Right forelimb (tissue), 1 donor: ENCODE results near the gene PSD4.

Experiments used
- DNase-seq: peaks from one replicate; pipeline ENCODE4 v3.0.0-alpha.2; 2018

Gene PSD4

GRCh38 chr2:113169002-113169530 is 4.7 kb upstream of the PSD4 start:
- DNase-seq, result no peak

GRCh38 chr2:113169586-113169985 is 4.2 kb upstream of the PSD4 start:
- no peak for DNase-seq

- no peak for DNase-seq
Measured at GRCh38 chr2:113171334-113172075, 2.3 kb upstream of the PSD4 start.

- DNase-seq, result no peak
Measured at GRCh38 chr2:113172721-113173541, 840 bp upstream of the PSD4 start.

GRCh38 chr2:113174376-113174750 is 592 bp downstream of the PSD4 start:
- DNase-seq, result no peak

GRCh38 chr2:113175042-113175628 is 1.4 kb downstream of the PSD4 start:
- no peak for DNase-seq

- DNase-seq, result no peak
Measured at GRCh38 chr2:113175736-113176695, 2.2 kb downstream of the PSD4 start.

- DNase-seq, result no peak
Measured at GRCh38 chr2:113176696-113177355, 3.1 kb downstream of the PSD4 start.

- no peak for DNase-seq
Measured at GRCh38 chr2:113178069-113178746, 4.4 kb downstream of the PSD4 start.

GRCh38 chr2:113178891-113179290 is 5.1 kb downstream of the PSD4 start:
- no peak for DNase-seq

- DNase-seq, result no peak
Measured at GRCh38 chr2:113179446-113180045, 5.8 kb downstream of the PSD4 start.

GRCh38 chr2:113180131-113180946 is 6.6 kb downstream of the PSD4 start:
- no peak for DNase-seq

GRCh38 chr2:113181258-113182051 is 7.7 kb downstream of the PSD4 start:
- DNase-seq, result no peak

- no peak for DNase-seq
Measured at GRCh38 chr2:113182471-113183260, 8.9 kb downstream of the PSD4 start.

GRCh38 chr2:113183264-113183663 is 9.5 kb downstream of the PSD4 start:
- DNase-seq, result no peak

GRCh38 chr2:113183703-113184102 is 9.9 kb downstream of the PSD4 start:
- DNase-seq, result no peak

GRCh38 chr2:113184531-113185230 is 10.9 kb downstream of the PSD4 start:
- no peak for DNase-seq
